HepG2 (cell line): Measurements from ENCODE around the gene MBTPS1. TPM values are rescaled to one million over a fixed set of nuclear protein-coding genes. Genes with fewer than 3 reads are reported as not detected.

ENCODE experiments used
- ATAC-seq: fragments of 200-7000 bp; cut with Tn5 transposase; 3 replicates; pipeline ENCODE4 v1.9.1; 2020; ENCODE audit warnings: mild to moderate bottlenecking, moderate library complexity
- BruUV-seq: library from RNA; stranded (reverse); fragments of 400-500 nt; replicated peaks from 2 replicates; lab custom pipeline; 2021; lab: Mats Ljungman, UMichigan
- CTCF ChIA-PET: fragments of 300-600 bp; formaldehyde crosslinking; extraction: SDS; loops from one replicate; lab custom pipeline; 2021; ENCODE audit warnings: low total read pairs, inconsistent platforms, low intra/inter-chr PET ratio; lab: Yijun Ruan, JAX
- POLR2A ChIA-PET: fragments of 350-600 bp; sonication (Branson Sonifier 250); formaldehyde crosslinking; loops from one replicate; lab custom pipeline; 2020; ENCODE audit warnings: antibody characterized with exemption, inconsistent platforms; lab: Yijun Ruan, JAX
- DNase-seq: peaks from one replicate; pipeline ENCODE4 v3.0.0-alpha.2; 2015; ENCODE audit warnings: low spot score
- FAIRE-seq: peaks from 3 replicates; lab custom pipeline; 2011; peaks lifted over from hg19 to GRCh38; lab: Jason Lieb, UNC
- H2AFZ ChIP-seq: one replicate; pipeline ENCODE4 v1.6.1; 2011; ENCODE audit warnings: low read length, inconsistent platforms
- H3K27ac ChIP-seq: fragments of 300-600 bp; 3 replicates; pipeline ENCODE4 v1.8.0; 2011; ENCODE audit warnings: mixed run types, mild to moderate bottlenecking, mixed read lengths, low read length, inconsistent platforms; ENCODE audit not compliant: insufficient read depth; ENCODE audit errors: extremely low read length
- H3K27me3 ChIP-seq, 2 experiments: fragments of 200-600 bp in 1 of 2; 2 replicates in 1 of 2; 3 replicates in 1 of 2; pipeline versions ENCODE4 v1.6.0 to v1.8.0; 2011; ENCODE audit warnings: low read length in 2 of 2, mild to moderate bottlenecking in 2 of 2, moderate library complexity in 2 of 2, inconsistent platforms in 1 of 2; ENCODE audit not compliant: insufficient read depth in 2 of 2, control insufficient read depth in 1 of 2
- H3K36me3 ChIP-seq, 2 experiments: fragments of 200-600 bp in 1 of 2; replicated peaks in 1 of 2; 2 replicates in 1 of 2; 3 replicates in 1 of 2; pipeline versions ENCODE4 v1.5.1 to v1.8.0; 2011; ENCODE audit warnings: low read length in 2 of 2, inconsistent platforms in 1 of 2; ENCODE audit not compliant: insufficient read depth in 2 of 2, control insufficient read depth in 1 of 2
- H3K4me1 ChIP-seq: 2 replicates; pipeline ENCODE4 v1.5.1; 2012; ENCODE audit warnings: low read length, inconsistent platforms; ENCODE audit not compliant: insufficient read depth
- H3K4me2 ChIP-seq: 2 replicates; pipeline ENCODE4 v1.6.0; 2011; ENCODE audit warnings: low read depth, low read length, inconsistent platforms
- H3K4me3 ChIP-seq, 3 experiments: fragments of 200-600 bp in 1 of 3; sonication (generic), shearing (Covaris generic) in 1 of 3; replicated peaks in 1 of 3; 2 replicates each; pipeline ENCODE4 v1.5.1; 2011 to 2016; ENCODE audit warnings: low read length in 3 of 3, inconsistent platforms in 2 of 3, low read depth in 2 of 3, mild to moderate bottlenecking in 2 of 3, control low read depth in 1 of 3, mixed read lengths in 1 of 3; ENCODE audit not compliant: insufficient read depth in 1 of 3
- H3K79me2 ChIP-seq: one replicate; pipeline ENCODE4 v1.6.1; 2011; ENCODE audit warnings: low read length, inconsistent platforms; ENCODE audit not compliant: insufficient read depth
- H3K9ac ChIP-seq: 2 replicates; pipeline ENCODE4 v1.6.0; 2011; ENCODE audit warnings: mild to moderate bottlenecking, low read depth, low read length, inconsistent platforms; ENCODE audit not compliant: insufficient read depth
- H3K9me3 ChIP-seq: 2 replicates; pipeline ENCODE4 v1.5.1; 2012; ENCODE audit warnings: mild to moderate bottlenecking, low read length
- H4K20me1 ChIP-seq: 2 replicates; pipeline ENCODE4 v1.6.0; 2011; ENCODE audit warnings: inconsistent platforms, mild to moderate bottlenecking, low read length, moderate library complexity; ENCODE audit not compliant: insufficient read depth
- CBX1 ChIP-seq: IDR thresholded peaks from one replicate; pipeline ENCODE4 v1.6.1; 2016; ENCODE audit warnings: antibody characterized with exemption, low read depth
- FOXJ3 ChIP-seq: sonication (generic); formaldehyde crosslinking; IDR thresholded peaks from 2 replicates; pipeline ENCODE4 v1.4.0; 2020; ENCODE audit warnings: missing genetic modification reagents, mild to moderate bottlenecking, borderline replicate concordance
- GATAD1 ChIP-seq: IDR thresholded peaks from 2 replicates; pipeline ENCODE4 v1.6.1; 2016; ENCODE audit warnings: missing genetic modification reagents, missing compliant biosample characterization
- MAFK ChIP-seq, 2 experiments: IDR thresholded peaks in 1 of 2; conservative IDR thresholded peaks in 1 of 2; 2 replicates each; pipeline ENCODE4 v1.6.1; 2011; ENCODE audit warnings: improper control_type of control experiment in 2 of 2, low read length in 2 of 2
- MAX ChIP-seq: IDR thresholded peaks from 2 replicates; pipeline ENCODE4 v1.6.1; 2012; ENCODE audit warnings: inconsistent platforms
- NFE2L2 ChIP-seq: fragments of 150-350 bp; IDR thresholded peaks from 2 replicates; pipeline ENCODE4 v1.6.1; 2014; ENCODE audit warnings: low read length
- NR2F6 ChIP-seq, 2 experiments: IDR thresholded peaks; 2 replicates each; pipeline ENCODE4 v1.6.1; 2016; ENCODE audit warnings: antibody characterized with exemption in 1 of 2, mild to moderate bottlenecking in 1 of 2
- ZBTB7B ChIP-seq: sonication (generic); formaldehyde crosslinking; IDR thresholded peaks from 2 replicates; pipeline ENCODE4 v1.4.0; 2020; ENCODE audit warnings: missing genetic modification reagents
- ZNF205 ChIP-seq: IDR thresholded peaks from 2 replicates; pipeline ENCODE4 v1.6.1; 2018; ENCODE audit warnings: missing biosample characterization, missing genetic modification reagents
- ZNF234 ChIP-seq: sonication (generic); formaldehyde crosslinking; conservative IDR thresholded peaks from 2 replicates; pipeline ENCODE4 v1.5.1; 2020; ENCODE audit warnings: mild to moderate bottlenecking, missing genetic modification reagents
- ZNF615 ChIP-seq: sonication (generic); formaldehyde crosslinking; IDR thresholded peaks from 2 replicates; pipeline ENCODE4 v1.5.0; 2020; ENCODE audit warnings: mild to moderate bottlenecking, missing genetic modification reagents, borderline replicate concordance
- WGBS: methylation state at CpG from one replicate; pipeline ENCODE4 v1.1.6; 2017; ENCODE audit warnings: low lambda C conversion rate; 5-methylcytosine and 5-hydroxymethylcytosine counted together
- in situ Hi-C: cut with HindIII; loops from 2 replicates; pipeline ENCODE4 v1.10.0; 2017; ENCODE audit warnings: low pct_unique_long_range_greater_than_20kb; ENCODE audit not compliant: extremely low pct_ligation_motif_present
- intact Hi-C: fragments of 100-400 bp; cut with micrococcal nuclease; formaldehyde crosslinking; loops from one replicate; pipeline ENCODE4 v1.10.0; 2022; ENCODE audit not compliant: unreplicated experiment
- polyA plus RNA-seq, 8 experiments: library from polyadenylated mRNA; depleted of rRNA in 3 of 8; stranded (reverse) in 7 of 8; unstranded in 1 of 8; fragments of >200 nt; fragmentation: Illumina TruSeq in 4 of 8; extraction: Trizol in 4 of 8; gene quantifications; 2 replicates each; pipeline versions ENCODE4 v1.2.1 to v1.2.3, GENCODE V29; 2011 to 2016; ENCODE audit warnings: low read depth in 4 of 8, missing spikeins in 1 of 8, mixed read lengths in 1 of 8; ENCODE audit not compliant: insufficient read depth in 1 of 8
- total RNA-seq, 5 experiments: library from RNA; depleted of rRNA; stranded (reverse); fragments of >200 nt; fragmentation: Illumina TruSeq; extraction: Trizol; gene quantifications; 2 replicates each; pipeline ENCODE4 v1.2.3, GENCODE V29; 2016; ENCODE audit warnings: low read depth in 1 of 5
- TF ChIP-seq, protein P1 (sequence below): IDR thresholded peaks from 2 replicates; pipeline ENCODE4 v1.6.1; 2016; ENCODE audit warnings: low read depth, borderline replicate concordance
- TF ChIP-seq, protein P2 (sequence below), 2 experiments: IDR thresholded peaks; 2 replicates each; pipeline ENCODE4 v1.6.1; 2011 to 2012; ENCODE audit warnings: low read length in 2 of 2, borderline replicate concordance in 1 of 2, low read depth in 1 of 2, mild to moderate bottlenecking in 1 of 2, moderate library complexity in 1 of 2
- TF ChIP-seq, protein P3 (sequence below): IDR thresholded peaks from 2 replicates; pipeline ENCODE4 v1.6.1; 2016; ENCODE audit warnings: missing compliant biosample characterization, missing genetic modification reagents, borderline replicate concordance

MBTPS1 gene
- total and polyA plus RNA-seq, 2 of the 13 experiments (the other 11 are each of a cell fraction or from before 2014, with no cell fraction given): 56.7 to 91.3 TPM

- no peak overlapping the region for H3K9ac ChIP-seq
- FAIRE-seq (no peak), DNase-seq (no peak)
- peaks cover 4% of the 10 kb centered on the region; the same call in 1 of the 2 replicates for H4K20me1 ChIP-seq
- no peaks in the 10 kb centered on the region for H3K79me2 ChIP-seq
- H2AFZ ChIP-seq: no peak overlapping the region
- 89% methylated on average over 6 of the region's 6 CpGs for WGBS
- H3K27me3 ChIP-seq: no peaks in the 10 kb centered on the region
- CTCF ChIA-PET: interaction anchor here (1.7 to 3.6 kb wide), 3 partner anchors 56 to 101 kb away, joined by 13 to 29 read pairs (median 23); partner anchors contain the start of gene TAF1C
- no peak for TF ChIP-seq ZBTB7B
- no peak for TF ChIP-seq CBX1
- TF ChIP-seq FOXJ3 (CRISPR knock-in tag): no peak
- no peak for TF ChIP-seq MAFK (conservative IDR thresholded peaks at IDR 0.05 in 1 of 2, IDR thresholded peaks at IDR 0.05 in 1 of 2; ENCODE audit: low read length in 2 of 2)
- no peak for TF ChIP-seq MAX
- TF ChIP-seq, protein P1, sequence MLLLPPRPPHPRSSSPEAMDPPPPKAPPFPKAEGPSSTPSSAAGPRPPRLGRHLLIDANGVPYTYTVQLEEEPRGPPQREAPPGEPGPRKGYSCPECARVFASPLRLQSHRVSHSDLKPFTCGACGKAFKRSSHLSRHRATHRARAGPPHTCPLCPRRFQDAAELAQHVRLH (CRISPR knock-in tag): no peak
- TF ChIP-seq NFE2L2: no peak
- TF ChIP-seq ZNF205 (CRISPR knock-in tag): no peak
- no peak for TF ChIP-seq GATAD1
- TF ChIP-seq, protein P2, sequence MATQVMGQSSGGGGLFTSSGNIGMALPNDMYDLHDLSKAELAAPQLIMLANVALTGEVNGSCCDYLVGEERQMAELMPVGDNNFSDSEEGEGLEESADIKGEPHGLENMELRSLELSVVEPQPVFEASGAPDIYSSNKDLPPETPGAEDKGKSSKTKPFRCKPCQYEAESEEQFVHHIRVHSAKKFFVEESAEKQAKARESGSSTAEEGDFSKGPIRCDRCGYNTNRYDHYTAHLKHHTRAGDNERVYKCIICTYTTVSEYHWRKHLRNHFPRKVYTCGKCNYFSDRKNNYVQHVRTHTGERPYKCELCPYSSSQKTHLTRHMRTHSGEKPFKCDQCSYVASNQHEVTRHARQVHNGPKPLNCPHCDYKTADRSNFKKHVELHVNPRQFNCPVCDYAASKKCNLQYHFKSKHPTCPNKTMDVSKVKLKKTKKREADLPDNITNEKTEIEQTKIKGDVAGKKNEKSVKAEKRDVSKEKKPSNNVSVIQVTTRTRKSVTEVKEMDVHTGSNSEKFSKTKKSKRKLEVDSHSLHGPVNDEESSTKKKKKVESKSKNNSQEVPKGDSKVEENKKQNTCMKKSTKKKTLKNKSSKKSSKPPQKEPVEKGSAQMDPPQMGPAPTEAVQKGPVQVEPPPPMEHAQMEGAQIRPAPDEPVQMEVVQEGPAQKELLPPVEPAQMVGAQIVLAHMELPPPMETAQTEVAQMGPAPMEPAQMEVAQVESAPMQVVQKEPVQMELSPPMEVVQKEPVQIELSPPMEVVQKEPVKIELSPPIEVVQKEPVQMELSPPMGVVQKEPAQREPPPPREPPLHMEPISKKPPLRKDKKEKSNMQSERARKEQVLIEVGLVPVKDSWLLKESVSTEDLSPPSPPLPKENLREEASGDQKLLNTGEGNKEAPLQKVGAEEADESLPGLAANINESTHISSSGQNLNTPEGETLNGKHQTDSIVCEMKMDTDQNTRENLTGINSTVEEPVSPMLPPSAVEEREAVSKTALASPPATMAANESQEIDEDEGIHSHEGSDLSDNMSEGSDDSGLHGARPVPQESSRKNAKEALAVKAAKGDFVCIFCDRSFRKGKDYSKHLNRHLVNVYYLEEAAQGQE (IDR thresholded peaks at IDR 0.05; ENCODE audit: borderline replicate concordance in 1 of 2, low read depth in 1 of 2, low read length in 2 of 2): no peak
- no peak for TF ChIP-seq ZNF234 (CRISPR knock-in tag)
- TF ChIP-seq ZNF615: no peak
- TF ChIP-seq NR2F6 (IDR thresholded peaks at IDR 0.05): no peak
- no peak for TF ChIP-seq NR2F6 (CRISPR knock-in tag; IDR thresholded peaks at IDR 0.05)
- TF ChIP-seq, protein P3, sequence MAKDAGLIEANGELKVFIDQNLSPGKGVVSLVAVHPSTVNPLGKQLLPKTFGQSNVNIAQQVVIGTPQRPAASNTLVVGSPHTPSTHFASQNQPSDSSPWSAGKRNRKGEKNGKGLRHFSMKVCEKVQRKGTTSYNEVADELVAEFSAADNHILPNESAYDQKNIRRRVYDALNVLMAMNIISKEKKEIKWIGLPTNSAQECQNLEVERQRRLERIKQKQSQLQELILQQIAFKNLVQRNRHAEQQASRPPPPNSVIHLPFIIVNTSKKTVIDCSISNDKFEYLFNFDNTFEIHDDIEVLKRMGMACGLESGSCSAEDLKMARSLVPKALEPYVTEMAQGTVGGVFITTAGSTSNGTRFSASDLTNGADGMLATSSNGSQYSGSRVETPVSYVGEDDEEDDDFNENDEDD (CRISPR knock-in tag): no peak
- TF ChIP-seq, all 625 proteins: peak for 0
- H3K9me3 ChIP-seq: no peaks in the 10 kb centered on the region
- ATAC-seq: no peak
- H3K27ac ChIP-seq: no peak overlapping the region
- intact Hi-C loops (loop anchor here (1.0 kb wide), 1 partner anchor 102 kb away; the partner anchor contains the start of gene TAF1C), in situ Hi-C loops (loop anchor here (5.0 kb wide), 1 partner anchor 92 kb away; no protein-coding TSS in a partner anchor)
- no TSS peak for BruUV-seq
- no peak overlapping the region for H3K4me2 ChIP-seq
- H3K4me3 ChIP-seq: no peak overlapping the region
- POLR2A ChIA-PET: interaction anchor here (1.7 kb wide), 1 partner anchor 53 kb away, joined by 4 read pairs; no protein-coding TSS in a partner anchor
- H3K4me1 ChIP-seq: no peaks in the 10 kb centered on the region
- H3K36me3 ChIP-seq: peaks cover 42 to 88% of the 10 kb centered on the region in 2 experiments
Observed at GRCh38 chr16:84085773-84086172, 31.0 kb downstream of the MBTPS1 start.
